WTC11 (cell line): ENCODE measurements around the gene NLRP6. TPM values are rescaled to one million over a fixed set of nuclear protein-coding genes. Genes with fewer than 3 reads are reported as not detected.

Experiments used
- ATAC-seq: fragments of 200-7000 bp; cut with Tn5 transposase; 2 replicates; pipeline ENCODE4 v1.10.0; 2021; ENCODE audit warnings: mild to moderate bottlenecking, moderate library complexity
- CTCF ChIA-PET: fragments of 300-600 bp; sonication (Branson Sonifier 250); formaldehyde crosslinking; loops from one replicate; lab custom pipeline; 2021; ENCODE audit warnings: antibody characterized with exemption; lab: Charles Lee
- POLR2A ChIA-PET: fragments of 350-600 bp; sonication (Branson Sonifier 250); formaldehyde crosslinking; loops from one replicate; lab custom pipeline; 2021; ENCODE audit warnings: antibody characterized with exemption; lab: Charles Lee
- DNase-seq: peaks from one replicate; pipeline ENCODE4 v3.0.0; 2021; ENCODE audit warnings: low spot score
- H3K27ac Mint-ChIP-seq: 2 replicates; pipeline ENCODE4 v1.8.0; 2021; ENCODE audit warnings: mixed read lengths
- H3K27me3 Mint-ChIP-seq: 2 replicates; pipeline ENCODE4 v1.8.0; 2021; ENCODE audit warnings: low read depth, mild to moderate bottlenecking, moderate library complexity, mixed read lengths
- H3K36me3 Mint-ChIP-seq: 2 replicates; pipeline ENCODE4 v1.8.0; 2021; ENCODE audit warnings: mixed read lengths
- H3K4me1 Mint-ChIP-seq: 2 replicates; pipeline ENCODE4 v1.8.0; 2022; ENCODE audit warnings: mixed read lengths
- H3K4me3 Mint-ChIP-seq: 2 replicates; pipeline ENCODE4 v1.8.0; 2021; ENCODE audit warnings: mild to moderate bottlenecking, moderate library complexity, mixed read lengths
- H3K9me3 Mint-ChIP-seq: 2 replicates; pipeline ENCODE4 v1.8.0; 2021; ENCODE audit warnings: mixed read lengths
- ARID4B ChIP-seq: sonication (generic); formaldehyde crosslinking; IDR thresholded peaks from 2 replicates; pipeline ENCODE4 v1.8.0; 2023; ENCODE audit warnings: missing genetic modification reagents, mild to moderate bottlenecking, borderline replicate concordance
- ATF3 ChIP-seq: sonication (generic); formaldehyde crosslinking; conservative IDR thresholded peaks from 2 replicates; pipeline ENCODE4 v1.8.1; 2022; ENCODE audit warnings: mild to moderate bottlenecking, missing genetic modification reagents
- CTCF ChIP-seq: fragments of 200-600 bp; IDR thresholded peaks from 2 replicates; pipeline ENCODE4 v1.8.0; 2022; ENCODE audit warnings: antibody characterized with exemption
- ELF4 ChIP-seq: sonication (generic); formaldehyde crosslinking; IDR thresholded peaks from 2 replicates; pipeline ENCODE4 v1.8.1; 2022; ENCODE audit warnings: low read depth, mild to moderate bottlenecking, moderate library complexity, missing genetic modification reagents
- EMX1 ChIP-seq: fragments of 250-450 bp; sonication (Bioruptor Pico); IDR thresholded peaks from 2 replicates; pipeline ENCODE4 v1.8.0; 2021; ENCODE audit warnings: mild to moderate bottlenecking
- FOXJ3 ChIP-seq: sonication (generic); formaldehyde crosslinking; IDR thresholded peaks from 2 replicates; pipeline ENCODE4 v1.9.0; 2021; ENCODE audit warnings: missing genetic modification reagents, mild to moderate bottlenecking, borderline replicate concordance
- FOXP4 ChIP-seq: sonication (generic); formaldehyde crosslinking; IDR thresholded peaks from 2 replicates; pipeline ENCODE4 v1.8.0; 2022; ENCODE audit warnings: mild to moderate bottlenecking, missing genetic modification reagents
- MAX ChIP-seq: sonication (generic); formaldehyde crosslinking; IDR thresholded peaks from 2 replicates; pipeline ENCODE4 v1.8.0; 2022; ENCODE audit warnings: mild to moderate bottlenecking, missing genetic modification reagents
- MLX ChIP-seq: sonication (generic); formaldehyde crosslinking; IDR thresholded peaks from 2 replicates; pipeline ENCODE4 v1.8.1; 2023; ENCODE audit warnings: mild to moderate bottlenecking, missing genetic modification reagents, moderate library complexity
- NFATC4 ChIP-seq: fragments of 250-450 bp; sonication (Bioruptor Pico); IDR thresholded peaks from 2 replicates; pipeline ENCODE4 v1.9.0; 2021; ENCODE audit warnings: mild to moderate bottlenecking
- NFE2L1 ChIP-seq: sonication (generic); formaldehyde crosslinking; IDR thresholded peaks from 2 replicates; pipeline ENCODE4 v1.8.1; 2023; ENCODE audit warnings: missing genetic modification reagents
- PRRX2 ChIP-seq: fragments of 250-450 bp; sonication (Bioruptor Pico); IDR thresholded peaks from 2 replicates; pipeline ENCODE4 v1.8.0; 2021; ENCODE audit warnings: mild to moderate bottlenecking
- SP1 ChIP-seq: sonication (generic); formaldehyde crosslinking; conservative IDR thresholded peaks from 2 replicates; pipeline ENCODE4 v1.8.1; 2022; ENCODE audit warnings: missing genetic modification reagents
- STAT6 ChIP-seq: sonication (generic); formaldehyde crosslinking; conservative IDR thresholded peaks from 2 replicates; pipeline ENCODE4 v1.8.1; 2023; ENCODE audit warnings: mild to moderate bottlenecking, low read depth, missing genetic modification reagents, moderate library complexity
- TP53 ChIP-seq: sonication (generic); formaldehyde crosslinking; IDR thresholded peaks from 2 replicates; pipeline ENCODE4 v1.8.1; 2023; ENCODE audit warnings: mild to moderate bottlenecking, missing genetic modification reagents
- USF2 ChIP-seq: sonication (generic); formaldehyde crosslinking; IDR thresholded peaks from 2 replicates; pipeline ENCODE4 v1.8.1; 2023; ENCODE audit warnings: mild to moderate bottlenecking, missing genetic modification reagents, moderate library complexity
- ZNF121 ChIP-seq: sonication (generic); formaldehyde crosslinking; IDR thresholded peaks from 2 replicates; pipeline ENCODE4 v1.8.0; 2023; ENCODE audit warnings: missing genetic modification reagents
- total RNA-seq: library from RNA; stranded (reverse); gene quantifications from 3 replicates; pipeline ENCODE4 v1.2.3, GENCODE V29; 2021

NLRP6 gene
- total RNA-seq, 1 experiment from 2014 or later, result 0.09 TPM

- POLR2A ChIA-PET, result interaction anchor here (0.7 kb wide), 1 partner anchor 35 kb away, joined by 3 read pairs; no protein-coding TSS in a partner anchor
- Mint-ChIP-seq H3K36me3 (peaks cover 81% of the 10 kb centered on the region), H3K9me3 (no peaks in the 10 kb centered on the region), H3K4me3 (no peak overlapping the region), H3K4me1 (no peaks in the 10 kb centered on the region), H3K27me3 (no peaks in the 10 kb centered on the region), H3K27ac (no peak overlapping the region)
- ATAC-seq, result no peak
- TF ChIP-seq SP1 (CRISPR knock-in tag) (no peak), MLX (CRISPR knock-in tag) (no peak), ATF3 (no peak), EMX1 (CRISPR knock-in tag) (no peak), NFATC4 (CRISPR knock-in tag) (no peak), CTCF (no peak), STAT6 (no peak), TP53 (CRISPR knock-in tag) (no peak), ZNF121 (no peak)
- CTCF ChIA-PET, result no interaction called here
- no peak for DNase-seq
Observed at GRCh38 chr11:244376-244775, 33.8 kb upstream of the NLRP6 start.

GRCh38 chr11:249062-249461 lies 29.1 kb upstream of the NLRP6 start:
- no peaks in the 10 kb centered on the region for H3K27me3 Mint-ChIP-seq
- ATAC-seq (no peak), DNase-seq (no peak)
- POLR2A ChIA-PET, result no interaction called here
- no peaks in the 10 kb centered on the region for H3K9me3 Mint-ChIP-seq
- peaks cover 6% of the 10 kb centered on the region; the same call in 1 of the 2 replicates for H3K4me1 Mint-ChIP-seq
- H3K27ac Mint-ChIP-seq, result no peak overlapping the region; the same call in 1 of the 2 replicates
- H3K4me3 Mint-ChIP-seq, result no peak overlapping the region
- CTCF ChIA-PET, result interaction anchor here (0.7 kb wide), 1 partner anchor 57 kb away, joined by 3 read pairs; no protein-coding TSS in a partner anchor
- peaks cover 81% of the 10 kb centered on the region for H3K36me3 Mint-ChIP-seq
- TF ChIP-seq STAT6 (no peak), PRRX2 (CRISPR knock-in tag) (no peak), MAX (CRISPR knock-in tag) (no peak), NFATC4 (CRISPR knock-in tag) (no peak), USF2 (CRISPR knock-in tag) (no peak), FOXP4 (no peak), FOXJ3 (CRISPR knock-in tag) (no peak), NFE2L1 (CRISPR knock-in tag) (no peak), ELF4 (no peak), ARID4B (CRISPR knock-in tag) (no peak)
